Neutrophil (primary cell): ENCODE measurements around the gene REXO1.

ENCODE experiments used
- H3K27ac ChIP-seq: fragments of 200-600 bp; sonication (generic); 2 replicates; pipeline ENCODE4 v1.5.1; 2016; ENCODE audit warnings: mild to moderate bottlenecking, moderate library complexity
- H3K27me3 ChIP-seq: fragments of 200-600 bp; sonication (generic); 2 replicates; pipeline ENCODE4 v1.6.0; 2016; ENCODE audit warnings: mild to moderate bottlenecking
- H3K36me3 ChIP-seq: fragments of 200-600 bp; sonication (generic); 2 replicates; pipeline ENCODE4 v1.5.1; 2017
- H3K4me1 ChIP-seq, 2 experiments: fragments of 200-600 bp in 1 of 2; sonication (generic) in 1 of 2; 1 replicate in 1 of 2; 2 replicates in 1 of 2; pipeline versions ENCODE4 v1.5.1 to v1.6.1; 2013 to 2016; ENCODE audit warnings: low read depth in 1 of 2, low read length in 1 of 2, mild to moderate bottlenecking in 1 of 2, moderate library complexity in 1 of 2; ENCODE audit not compliant: control insufficient read depth in 1 of 2, insufficient read depth in 1 of 2
- H3K4me3 ChIP-seq, 2 experiments: fragments of 200-600 bp in 1 of 2; sonication (generic) in 1 of 2; 1 replicate in 1 of 2; 2 replicates in 1 of 2; pipeline ENCODE4 v1.5.1; 2013 to 2016; ENCODE audit warnings: low read depth in 1 of 2, low read length in 1 of 2, mild to moderate bottlenecking in 1 of 2, moderate library complexity in 1 of 2
- H3K9me3 ChIP-seq: fragments of 200-600 bp; sonication (generic); 2 replicates; pipeline ENCODE4 v1.5.1; 2016
- TF ChIP-seq, protein P1 (sequence below): fragments of 200-600 bp; sonication (generic); IDR thresholded peaks from 2 replicates; pipeline ENCODE4 v1.5.1; 2016; ENCODE audit warnings: antibody characterized with exemption

Gene REXO1

DNA sequence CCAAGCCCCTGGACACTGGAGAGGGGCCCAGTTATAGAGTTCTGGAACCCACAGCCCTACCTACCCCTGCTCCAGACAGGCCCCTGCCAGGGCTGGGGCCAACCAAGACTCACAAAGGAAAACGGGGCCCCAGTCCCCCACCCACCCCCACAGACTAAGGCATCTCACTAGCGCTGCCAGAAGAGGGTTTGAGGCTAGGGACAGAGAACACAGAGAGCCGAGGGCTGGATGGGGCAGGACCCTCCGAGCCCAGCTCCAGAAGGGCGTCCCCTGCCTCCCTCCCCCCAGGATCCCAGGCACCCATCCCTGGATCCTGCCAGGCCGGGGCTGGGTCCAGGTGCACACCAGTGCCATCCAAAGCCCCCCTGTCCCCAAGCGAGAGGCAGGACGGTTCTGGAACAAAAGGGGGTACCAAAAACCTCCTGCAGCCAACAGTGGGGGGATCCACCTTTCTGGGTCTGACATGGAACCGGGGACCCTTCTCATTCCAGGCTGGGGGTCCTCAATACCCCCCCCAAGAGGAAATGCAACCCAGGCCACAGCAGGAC is 4.4 kb upstream of the REXO1 start:
- Histone ChIP-seq H3K9me3 (no peaks in the 10 kb centered on the region), H3K4me3 (peak overlapping the region in 1 of 2 experiments; percentile 51), H3K27ac (no peak overlapping the region), H3K4me1 (peaks cover 73 to 81% of the 10 kb centered on the region in 2 experiments), H3K36me3 (peaks cover 9% of the 10 kb centered on the region), H3K27me3 (peaks cover 16% of the 10 kb centered on the region)
- TF ChIP-seq, protein P1, sequence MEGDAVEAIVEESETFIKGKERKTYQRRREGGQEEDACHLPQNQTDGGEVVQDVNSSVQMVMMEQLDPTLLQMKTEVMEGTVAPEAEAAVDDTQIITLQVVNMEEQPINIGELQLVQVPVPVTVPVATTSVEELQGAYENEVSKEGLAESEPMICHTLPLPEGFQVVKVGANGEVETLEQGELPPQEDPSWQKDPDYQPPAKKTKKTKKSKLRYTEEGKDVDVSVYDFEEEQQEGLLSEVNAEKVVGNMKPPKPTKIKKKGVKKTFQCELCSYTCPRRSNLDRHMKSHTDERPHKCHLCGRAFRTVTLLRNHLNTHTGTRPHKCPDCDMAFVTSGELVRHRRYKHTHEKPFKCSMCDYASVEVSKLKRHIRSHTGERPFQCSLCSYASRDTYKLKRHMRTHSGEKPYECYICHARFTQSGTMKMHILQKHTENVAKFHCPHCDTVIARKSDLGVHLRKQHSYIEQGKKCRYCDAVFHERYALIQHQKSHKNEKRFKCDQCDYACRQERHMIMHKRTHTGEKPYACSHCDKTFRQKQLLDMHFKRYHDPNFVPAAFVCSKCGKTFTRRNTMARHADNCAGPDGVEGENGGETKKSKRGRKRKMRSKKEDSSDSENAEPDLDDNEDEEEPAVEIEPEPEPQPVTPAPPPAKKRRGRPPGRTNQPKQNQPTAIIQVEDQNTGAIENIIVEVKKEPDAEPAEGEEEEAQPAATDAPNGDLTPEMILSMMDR: no peak

DNA sequence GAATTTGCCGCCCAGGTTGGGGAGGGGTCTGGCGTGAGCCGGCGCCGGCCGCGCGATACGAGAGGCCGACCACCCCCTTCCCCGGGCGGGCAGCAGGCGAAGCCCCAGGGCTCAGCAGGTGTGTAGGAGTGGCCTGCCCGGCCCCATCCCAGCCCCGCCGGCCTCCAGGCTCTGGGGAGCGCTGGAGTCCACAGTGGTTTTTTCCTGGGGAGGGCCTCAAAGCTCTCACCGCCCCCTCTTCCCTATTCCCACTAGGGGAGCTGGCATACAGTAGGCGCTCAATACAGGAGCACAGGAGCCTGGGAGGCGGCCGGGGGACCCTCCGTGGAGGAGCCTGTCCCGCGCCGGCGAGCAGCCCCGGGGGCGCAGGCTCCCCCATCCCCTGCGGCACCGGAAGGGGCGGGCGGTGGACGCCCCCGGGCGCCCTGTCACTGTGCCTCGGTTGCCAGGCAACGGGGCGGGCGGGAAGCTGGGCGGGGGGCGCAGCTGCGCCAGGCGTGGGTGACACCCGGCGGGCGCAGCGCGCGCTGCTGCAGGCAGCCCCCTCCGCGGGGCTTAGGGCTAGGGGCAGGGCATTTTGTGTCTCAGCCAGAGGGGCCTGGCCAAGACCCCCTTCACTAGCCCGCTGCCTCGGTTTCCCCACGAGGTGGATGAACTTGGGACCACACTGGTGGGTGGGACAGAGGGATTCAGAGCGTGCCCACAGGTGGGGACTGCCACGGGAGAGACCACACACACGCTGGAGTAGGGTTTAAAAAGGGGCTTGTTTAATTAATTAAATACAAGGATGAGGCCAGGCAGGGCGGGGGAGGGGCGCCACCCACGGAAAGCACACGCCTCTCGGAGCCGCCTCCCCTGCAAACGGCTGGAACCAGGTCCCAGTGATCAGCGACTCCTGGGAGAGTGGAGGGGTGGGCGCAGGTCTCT is 3.6 kb upstream of the REXO1 start:
- Histone ChIP-seq H3K36me3 (peaks cover 9% of the 10 kb centered on the region), H3K27ac (no peak overlapping the region), H3K4me3 (no peak overlapping the region), H3K4me1 (peaks cover 73 to 81% of the 10 kb centered on the region in 2 experiments), H3K9me3 (no peaks in the 10 kb centered on the region), H3K27me3 (peaks cover 16% of the 10 kb centered on the region)
- TF ChIP-seq, protein P1: no peak

DNA sequence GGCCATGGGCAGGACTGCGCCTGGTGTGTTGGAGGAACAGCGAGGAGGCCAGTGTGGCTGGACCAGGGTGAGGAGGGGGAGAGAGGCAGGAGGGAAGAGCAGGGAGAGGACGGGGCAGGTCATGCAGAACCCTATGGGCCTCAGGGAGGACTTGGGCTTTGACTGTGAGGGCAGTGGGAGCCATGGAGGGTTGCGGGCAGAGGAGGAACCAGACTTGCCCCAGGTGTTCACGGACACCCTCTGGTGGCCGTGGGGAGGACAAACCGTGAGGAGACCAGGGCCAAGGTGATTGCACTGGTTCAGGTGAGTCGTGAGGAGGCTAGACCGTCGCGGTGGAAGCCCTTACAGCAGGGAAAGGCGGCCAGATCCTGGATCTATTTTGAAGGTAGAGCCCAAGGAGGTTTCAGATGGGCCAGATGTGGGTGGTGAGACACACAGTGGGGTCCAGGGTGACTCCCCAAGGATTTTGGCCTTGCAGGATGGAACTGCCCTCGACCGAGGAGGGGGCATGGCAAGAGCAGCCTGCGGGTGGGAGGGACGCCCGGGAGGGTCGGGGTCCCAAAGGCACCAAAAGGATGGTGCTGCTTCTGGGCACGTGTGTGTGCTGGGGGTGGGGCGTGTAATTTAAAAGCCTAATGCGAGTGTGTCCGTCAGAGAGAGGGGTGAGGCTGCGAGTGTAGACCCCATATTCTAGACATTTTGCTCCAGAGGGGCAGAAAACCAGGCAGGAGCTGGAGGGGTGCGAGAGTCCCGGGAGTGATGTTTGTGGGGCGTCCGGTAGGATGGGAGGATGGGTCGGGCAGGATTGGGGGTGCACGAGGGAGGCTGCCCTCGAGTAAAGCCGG is 2.7 kb upstream of the REXO1 start:
- Histone ChIP-seq H3K9me3 (no peaks in the 10 kb centered on the region), H3K27ac (no peak overlapping the region), H3K36me3 (peaks cover 9% of the 10 kb centered on the region), H3K4me1 (peaks cover 75 to 82% of the 10 kb centered on the region in 2 experiments), H3K4me3 (no peak overlapping the region), H3K27me3 (peaks cover 16% of the 10 kb centered on the region)
- TF ChIP-seq, protein P1: peak; percentile 34

DNA sequence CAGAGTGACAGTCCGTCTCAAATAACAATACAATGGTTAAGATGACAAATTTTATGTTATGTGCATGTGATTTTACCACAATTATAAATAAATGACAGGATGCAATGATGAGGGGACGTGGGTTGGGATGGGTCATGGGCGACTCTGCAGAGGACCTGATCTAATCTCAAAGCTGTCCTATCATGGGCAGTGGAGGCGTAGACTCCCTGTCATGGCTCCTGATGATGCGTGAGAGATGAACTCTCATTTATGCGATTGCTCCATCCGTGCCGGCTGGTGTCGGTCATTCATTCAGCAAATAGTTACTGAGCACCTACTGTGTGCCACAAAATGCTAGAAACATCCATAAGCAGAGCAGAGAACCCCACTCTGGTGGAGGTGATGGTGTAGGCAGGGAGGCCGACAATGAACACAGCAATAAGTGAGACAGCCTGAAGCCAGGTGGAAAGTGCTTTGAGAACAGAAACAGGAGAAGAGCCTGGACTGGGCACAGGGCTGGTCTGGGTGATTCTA is 1.7 kb upstream of the REXO1 start:
- H3K36me3 ChIP-seq: peaks cover 13% of the 10 kb centered on the region
- H3K4me1 ChIP-seq: peaks cover 71 to 73% of the 10 kb centered on the region in 2 experiments

DNA sequence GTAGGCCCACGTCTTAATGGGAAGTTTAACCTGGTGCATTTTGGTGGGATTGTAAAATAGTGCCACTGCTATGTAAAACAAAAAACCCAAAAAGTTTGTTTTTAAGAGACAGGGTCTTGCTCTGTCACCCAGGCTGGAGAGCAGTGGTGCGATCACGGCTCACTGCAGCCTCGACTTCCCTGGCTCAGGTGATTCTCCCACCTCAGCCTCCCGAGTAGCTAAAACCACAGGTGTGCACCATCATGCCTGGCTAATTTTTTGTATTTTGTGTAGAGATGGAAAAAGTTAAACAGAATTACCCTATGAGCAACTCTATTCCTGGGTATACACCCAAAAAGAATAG is 820 bp upstream of the REXO1 start:
- Histone ChIP-seq H3K4me1 (peaks cover 62 to 65% of the 10 kb centered on the region in 2 experiments), H3K27ac (peak overlapping the region; percentile 99), H3K4me3 (peak overlapping the region; percentile 83 to 86), H3K36me3 (peaks cover 15% of the 10 kb centered on the region), H3K27me3 (peaks cover 16% of the 10 kb centered on the region), H3K9me3 (no peaks in the 10 kb centered on the region)
- TF ChIP-seq, protein P1: no peak

More for the DNA sequence above, 1.7 kb upstream of the REXO1 start:
- Histone ChIP-seq H3K27ac (no peak overlapping the region), H3K9me3 (no peaks in the 10 kb centered on the region), H3K27me3 (peaks cover 16% of the 10 kb centered on the region), H3K4me3 (no peak overlapping the region)
- TF ChIP-seq, protein P1: no peak
